Naive thymus-derived CD4-positive, alpha-beta T cell (primary cell): ENCODE results near the gene EPOP. TPM values are rescaled to one million over a fixed set of nuclear protein-coding genes. Genes with fewer than 3 reads are reported as not detected.

Source experiments
- ATAC-seq: fragments of 150-1000 bp; cut with Tn5 transposase; 2 replicates; pipeline ENCODE4 v1.10.0; 2021; ENCODE audit warnings: mild to moderate bottlenecking, moderate library complexity
- CTCF ChIA-PET: fragments of 350-600 bp; sonication (Branson Sonifier 250); formaldehyde crosslinking; loops from one replicate; lab custom pipeline; 2021; ENCODE audit warnings: antibody characterized with exemption; lab: Charles Lee
- POLR2A ChIA-PET: fragments of 350-600 bp; sonication (Branson Sonifier 250); formaldehyde crosslinking; loops from one replicate; lab custom pipeline; 2021; ENCODE audit warnings: antibody characterized with exemption, inconsistent platforms; lab: Charles Lee
- DNase-seq, 9 donors: peaks; one replicate each; pipeline versions ENCODE4 v3.0.0 to v3.0.0-alpha.2; 2020 to 2022; ENCODE audit warnings: mixed read lengths in 1 of 9
- H3K27ac ChIP-seq: one replicate; pipeline ENCODE4 v1.7.0; 2013; ENCODE audit warnings: mild to moderate bottlenecking, low read depth, low read length, moderate library complexity
- H3K27me3 ChIP-seq, 2 donors: one replicate each; pipeline ENCODE4 v1.7.0; 2013; ENCODE audit warnings: low read length in 2 of 2, mild to moderate bottlenecking in 2 of 2, moderate library complexity in 2 of 2; ENCODE audit not compliant: control insufficient read depth in 2 of 2, insufficient read depth in 2 of 2
- H3K36me3 ChIP-seq, 3 experiments: 1 replicate in 2 of 3; 2 replicates in 1 of 3; pipeline ENCODE4 v1.7.0; 2013; ENCODE audit warnings: low read length in 3 of 3, mild to moderate bottlenecking in 3 of 3, moderate library complexity in 1 of 3; ENCODE audit not compliant: insufficient read depth in 3 of 3, control insufficient read depth in 2 of 3
- H3K4me1 ChIP-seq, 2 donors: one replicate each; pipeline ENCODE4 v1.7.0; 2013; ENCODE audit warnings: low read length in 2 of 2, mild to moderate bottlenecking in 2 of 2, moderate library complexity in 1 of 2; ENCODE audit not compliant: control insufficient read depth in 2 of 2, insufficient read depth in 2 of 2
- H3K4me3 ChIP-seq: 2 replicates; pipeline ENCODE4 v1.7.0; 2013; ENCODE audit warnings: mild to moderate bottlenecking, low read length
- H3K9me3 ChIP-seq, 3 experiments: 1 replicate in 2 of 3; 2 replicates in 1 of 3; pipeline ENCODE4 v1.7.0; 2013; ENCODE audit warnings: low read length in 3 of 3; ENCODE audit not compliant: control insufficient read depth in 2 of 3
- H3K27ac Mint-ChIP-seq, 9 donors: one replicate each; pipeline ENCODE4 v1.8.0; 2020 to 2022; ENCODE audit warnings: mixed read lengths in 9 of 9, mild to moderate bottlenecking in 8 of 9, moderate library complexity in 5 of 9, inconsistent platforms in 2 of 9
- H3K27me3 Mint-ChIP-seq, 5 donors: one replicate each; pipeline ENCODE4 v1.8.0; 2021 to 2022; ENCODE audit warnings: mixed read lengths in 5 of 5, mild to moderate bottlenecking in 1 of 5
- H3K36me3 Mint-ChIP-seq, 5 donors: one replicate each; pipeline ENCODE4 v1.8.0; 2020 to 2022; ENCODE audit warnings: mixed read lengths in 5 of 5, mild to moderate bottlenecking in 3 of 5, inconsistent platforms in 1 of 5
- H3K4me1 Mint-ChIP-seq, 7 donors: one replicate each; pipeline ENCODE4 v1.8.0; 2020 to 2022; ENCODE audit warnings: mixed read lengths in 7 of 7, mild to moderate bottlenecking in 3 of 7, inconsistent platforms in 1 of 7
- H3K4me3 Mint-ChIP-seq, 10 donors: one replicate each; pipeline ENCODE4 v1.8.0; 2020 to 2022; ENCODE audit warnings: mild to moderate bottlenecking in 10 of 10, mixed read lengths in 10 of 10, moderate library complexity in 6 of 10, inconsistent platforms in 2 of 10
- H3K9me3 Mint-ChIP-seq, 11 donors: one replicate each; pipeline ENCODE4 v1.8.0; 2020 to 2022; ENCODE audit warnings: mixed read lengths in 11 of 11, mild to moderate bottlenecking in 4 of 11, inconsistent platforms in 1 of 11, moderate library complexity in 1 of 11
- intact Hi-C, 2 donors: fragments of 100-400 bp; cut with micrococcal nuclease; formaldehyde crosslinking; loops; one replicate each; pipeline ENCODE4 v1.15.1; 2023
- polyA plus RNA-seq, 2 donors: library from polyadenylated mRNA; unstranded; fragments of 300-500 nt; fragmentation: Illumina TruSeq; gene quantifications; one replicate each; pipeline ENCODE4 v1.2.3, GENCODE V29; 2021
- total RNA-seq, 6 experiments: library from RNA in 5 of 6; stranded (reverse) in 5 of 6; gene quantifications; 1 replicate in 5 of 6; 2 replicates in 1 of 6; pipeline ENCODE4 v1.2.3 and lab custom pipeline; 2021 to 2026

EPOP gene
- total and polyA plus RNA-seq, 7 experiments from 2014 or later, result 0.19 to 13.4 (median 0.34) TPM; not detected in 2

DNA sequence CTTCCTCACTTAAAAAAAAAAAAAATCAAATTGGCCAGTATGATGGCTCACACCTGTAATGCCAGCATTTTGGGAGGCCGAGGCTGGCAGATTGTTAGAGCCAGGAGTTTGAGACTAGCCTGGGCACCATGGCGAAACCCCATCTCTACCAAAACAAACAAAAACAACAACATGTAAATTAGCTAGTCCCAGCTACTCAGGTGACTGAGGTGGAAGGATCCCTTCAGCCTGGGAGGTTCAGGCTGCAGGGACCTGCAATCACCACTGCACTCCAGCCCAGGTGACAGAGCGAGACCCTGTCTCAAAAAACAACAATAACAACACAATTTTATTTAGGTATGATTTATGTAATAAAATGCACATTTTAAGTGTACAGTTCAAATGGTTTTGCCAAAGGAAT, 6.3 kb upstream of the EPOP start:
- H3K4me1 Mint-ChIP-seq, result peaks cover 5 to 9% (median 7%) of the 10 kb centered on the region in 7 donors
- Histone ChIP-seq H3K9me3 (no peaks in the 10 kb centered on the region), H3K27me3 (no peaks in the 10 kb centered on the region), H3K27ac (no peak overlapping the region), H3K4me1 (peaks cover 0 to 2% of the 10 kb centered on the region in 2 donors), H3K4me3 (no peak overlapping the region), H3K36me3 (no peaks in the 10 kb centered on the region)
- ATAC-seq (no peak), DNase-seq (no peak)
- peaks cover 0 to 11% (median 0%) of the 10 kb centered on the region in 5 donors for H3K27me3 Mint-ChIP-seq
- H3K9me3 Mint-ChIP-seq, result peaks cover 0 to 1% (median 0%) of the 10 kb centered on the region in 11 donors
- POLR2A ChIA-PET, result no interaction called here
- H3K36me3 Mint-ChIP-seq, result no peaks in the 10 kb centered on the region
- no peak overlapping the region for H3K27ac Mint-ChIP-seq
- intact Hi-C loops, result no loop called here
- CTCF ChIA-PET, result interaction anchor here (0.5 to 6.6 kb wide), 5 partner anchors 10 to 54 kb away, joined by 3 to 78 read pairs (median 4); no protein-coding TSS in a partner anchor
- no peak overlapping the region for H3K4me3 Mint-ChIP-seq

DNA sequence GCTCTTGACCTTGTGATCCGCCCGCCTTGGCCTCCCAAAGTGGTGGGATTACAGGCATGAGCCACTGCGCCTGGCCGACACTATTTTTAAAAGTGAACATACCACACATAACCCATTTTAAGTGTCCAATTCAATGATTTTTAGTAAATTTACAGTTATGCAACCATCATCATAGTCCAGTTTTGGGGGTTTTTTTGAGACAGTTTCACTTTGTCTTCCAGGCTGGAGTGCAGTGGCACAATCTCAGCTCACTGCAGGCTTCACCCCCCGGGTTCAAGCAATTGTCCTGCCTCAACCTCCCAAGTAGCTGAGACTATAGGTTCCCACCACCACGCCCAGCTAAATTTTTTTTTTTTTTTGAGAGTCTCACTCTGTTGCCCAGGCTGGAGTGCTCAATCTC, 3.1 kb upstream of the EPOP start:
- no peak for ATAC-seq
- H3K9me3 Mint-ChIP-seq, result peaks cover 0 to 1% (median 0%) of the 10 kb centered on the region in 11 donors
- peaks cover 0 to 13% (median 3%) of the 10 kb centered on the region in 5 donors for H3K27me3 Mint-ChIP-seq
- intact Hi-C loops, result loop anchor here (1.0 to 10.0 kb wide), 10 partner anchors 23 to 477 kb away; partner anchors contain the start of genes CISD3 (in 2 of the 2), PLXDC1 (in 2 of the 2), PSMB3 (in 2 of the 2) and MLLT6 (in 1 of the 2)
- H3K27ac Mint-ChIP-seq, result no peak overlapping the region
- no peak for DNase-seq
- ChIA-PET CTCF (interaction anchor here (0.7 to 6.6 kb wide), 12 partner anchors 9 to 120 kb away, joined by 3 to 78 read pairs (median 5); partner anchors contain the start of gene MLLT6), POLR2A (interaction anchor here (2.2 to 2.7 kb wide), 4 partner anchors 28 to 58 kb away, joined by 5 to 13 read pairs (median 10); partner anchors contain the start of gene MLLT6)
- H3K27me3 ChIP-seq, result no peaks in the 10 kb centered on the region
- H3K36me3 ChIP-seq, result no peaks in the 10 kb centered on the region
- no peak overlapping the region for H3K4me3 Mint-ChIP-seq
- peaks cover 5 to 7% of the 10 kb centered on the region in 2 donors for H3K4me1 ChIP-seq
- no peaks in the 10 kb centered on the region for H3K36me3 Mint-ChIP-seq
- H3K9me3 ChIP-seq, result no peaks in the 10 kb centered on the region
- H3K4me3 ChIP-seq, result no peak overlapping the region
- H3K27ac ChIP-seq, result no peak overlapping the region
- peaks cover 8 to 21% (median 18%) of the 10 kb centered on the region in 7 donors for H3K4me1 Mint-ChIP-seq

DNA sequence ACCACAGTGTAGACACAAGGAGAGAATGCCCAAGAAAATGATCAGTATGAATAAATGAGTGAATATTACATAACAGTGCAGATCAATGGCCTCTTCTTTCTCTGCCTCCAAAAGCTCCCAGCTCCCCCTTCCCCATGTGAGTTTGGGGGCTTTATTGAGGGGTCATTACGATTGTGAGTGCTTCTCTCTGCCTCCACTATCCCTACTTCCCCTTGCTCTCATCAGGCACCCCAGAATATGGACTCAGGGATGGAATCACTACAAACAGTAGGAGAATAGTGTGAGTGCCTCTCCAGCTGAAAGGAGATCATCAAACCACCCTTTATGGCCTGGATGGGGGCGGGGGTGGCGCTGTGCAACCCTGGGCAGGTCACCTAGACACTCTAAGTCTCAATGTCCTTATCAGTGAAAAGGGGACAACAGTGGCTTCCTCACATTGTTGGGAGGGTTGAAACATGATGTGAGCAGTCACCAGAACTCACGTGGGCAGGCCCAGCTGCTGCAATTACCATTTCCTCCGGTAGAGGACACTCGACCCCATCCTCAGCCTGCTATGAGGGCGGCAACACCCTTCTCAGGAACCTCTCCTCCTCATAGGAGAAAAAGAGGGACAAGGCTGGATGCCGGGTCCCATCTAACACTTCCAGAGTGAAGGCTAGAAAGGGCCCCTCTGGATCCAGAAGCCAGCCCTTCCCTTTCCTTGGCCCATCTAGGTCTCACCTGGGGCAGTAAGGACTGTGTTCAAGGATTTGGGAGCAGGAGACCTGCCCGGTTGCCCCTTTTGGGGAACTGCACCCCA, 2.1 kb upstream of the EPOP start:
- ChIA-PET CTCF (interaction anchor here (0.8 to 6.6 kb wide), 15 partner anchors 10 to 119 kb away, joined by 3 to 78 read pairs (median 5); partner anchors contain the start of gene MLLT6), POLR2A (interaction anchor here (1.0 to 2.7 kb wide), 7 partner anchors 24 to 170 kb away, joined by 3 to 13 read pairs (median 5); partner anchors contain the start of gene MLLT6)
- H3K27ac ChIP-seq, result no peak overlapping the region
- Mint-ChIP-seq H3K4me3 (peak overlapping the region in 1 of 10 donors; percentile 11), H3K27me3 (peaks cover 6 to 21% (median 10%) of the 10 kb centered on the region in 5 donors), H3K4me1 (peaks cover 8 to 25% (median 20%) of the 10 kb centered on the region in 7 donors), H3K27ac (peak overlapping the region in 3 of 9 donors; percentile 19 to 58 (median 56)), H3K9me3 (peaks cover 0 to 1% (median 0%) of the 10 kb centered on the region in 11 donors), H3K36me3 (peaks cover 0 to under 1% (median 0%) of the 10 kb centered on the region in 5 donors)
- intact Hi-C loops, result loop anchor here (1.0 to 10.0 kb wide), 10 partner anchors 24 to 478 kb away; partner anchors contain the start of genes CISD3 (in 2 of the 2), PLXDC1 (in 2 of the 2), PSMB3 (in 2 of the 2) and MLLT6 (in 1 of the 2)
- H3K9me3 ChIP-seq, result no peaks in the 10 kb centered on the region
- peak; percentile 60 to 83 (median 72) for DNase-seq
- H3K27me3 ChIP-seq, result peaks cover 0 to 9% of the 10 kb centered on the region in 2 donors
- peak; percentile 79 for ATAC-seq
- no peaks in the 10 kb centered on the region for H3K36me3 ChIP-seq
- no peak overlapping the region for H3K4me3 ChIP-seq
- peaks cover 5 to 7% of the 10 kb centered on the region in 2 donors for H3K4me1 ChIP-seq

DNA sequence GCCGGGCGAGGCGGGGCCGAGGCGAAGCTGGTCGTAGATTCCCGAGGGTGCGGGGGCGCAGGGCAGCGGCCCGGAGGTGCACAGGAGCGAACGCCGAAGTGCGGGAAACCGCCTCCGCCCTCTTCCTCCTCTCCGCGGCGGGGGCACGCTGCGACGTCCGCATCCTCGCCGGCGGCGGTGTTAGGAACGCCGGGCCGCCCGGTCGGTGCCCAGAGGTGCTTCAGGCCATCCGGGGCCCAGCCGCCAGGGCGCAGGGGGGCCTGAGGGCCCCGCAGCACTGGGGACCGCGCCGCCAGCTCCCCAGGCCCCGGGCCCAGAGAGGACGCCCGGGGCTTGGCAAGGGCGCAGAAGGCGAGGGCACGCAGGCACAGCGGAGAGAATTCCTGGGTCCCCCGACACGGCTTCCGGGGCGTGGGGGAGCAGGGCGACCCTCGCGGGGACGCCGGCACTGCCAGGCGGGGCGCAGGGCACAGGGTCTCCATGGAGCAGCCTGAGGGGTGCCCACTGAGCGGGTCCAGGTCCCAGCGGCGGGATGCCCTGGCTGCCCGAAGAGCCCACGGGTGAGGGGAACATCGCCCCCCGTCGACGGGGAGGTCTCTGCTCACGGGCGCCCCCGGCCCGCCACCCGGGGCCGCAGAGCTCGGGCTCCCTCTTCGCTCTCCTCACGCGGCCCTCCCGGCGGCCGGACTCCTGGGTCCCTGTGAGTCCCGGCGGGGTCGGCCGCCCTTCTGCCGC, 576 bp downstream of the EPOP start:
- ATAC-seq (peak; percentile 6), DNase-seq (peak in 8 of 9 donors; percentile 10 to 65 (median 30))
- Mint-ChIP-seq H3K4me1 (peaks cover 8 to 30% (median 23%) of the 10 kb centered on the region in 7 donors), H3K27ac (no peak overlapping the region), H3K4me3 (peak overlapping the region in 7 of 10 donors; percentile 13 to 80 (median 41)), H3K9me3 (peaks cover 0 to 1% (median 0%) of the 10 kb centered on the region in 11 donors), H3K27me3 (peaks cover 27 to 45% (median 31%) of the 10 kb centered on the region in 5 donors), H3K36me3 (peaks cover 0 to 5% (median 0%) of the 10 kb centered on the region in 5 donors)
- Histone ChIP-seq H3K4me1 (peaks cover 5 to 7% of the 10 kb centered on the region in 2 donors), H3K36me3 (no peaks in the 10 kb centered on the region), H3K9me3 (no peaks in the 10 kb centered on the region), H3K27ac (peak overlapping the region; percentile 54), H3K27me3 (peaks cover 0 to 12% of the 10 kb centered on the region in 2 donors), H3K4me3 (peak overlapping the region; percentile 43)
- intact Hi-C loops, result loop anchor here (2.0 to 10.0 kb wide), 2 partner anchors 115 to 481 kb away; partner anchors contain the start of gene PLXDC1 (in 1 of the 2)
- POLR2A ChIA-PET, result interaction anchor here (1.2 to 1.9 kb wide), 4 partner anchors 25 to 180 kb away, joined by 3 to 5 read pairs (median 4); partner anchors contain the start of gene RPL23
- CTCF ChIA-PET, result interaction anchor here (0.7 to 1.5 kb wide), 2 partner anchors 75 to 116 kb away, joined by 3 read pairs; no protein-coding TSS in a partner anchor

DNA sequence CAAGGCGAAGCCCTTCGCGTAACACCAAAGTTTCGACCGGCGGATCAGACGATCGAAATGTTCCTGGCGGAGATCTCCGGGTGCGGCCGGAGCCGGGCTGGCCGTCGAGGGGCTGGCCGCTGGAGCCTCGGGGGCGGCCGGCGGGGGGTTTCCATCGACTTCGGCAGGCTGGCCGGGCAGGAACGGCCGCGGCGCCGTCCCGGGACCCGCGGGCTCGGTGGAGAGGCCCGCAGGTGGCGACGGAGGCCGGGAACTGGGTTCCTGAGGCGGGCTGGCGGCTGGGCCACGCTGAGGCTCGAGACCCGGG, 1.1 kb downstream of the EPOP start:
- H3K9me3 ChIP-seq, result no peaks in the 10 kb centered on the region
- H3K36me3 Mint-ChIP-seq, result peaks cover 0 to 5% (median 0%) of the 10 kb centered on the region in 5 donors
- H3K27ac Mint-ChIP-seq, result no peak overlapping the region
- H3K36me3 ChIP-seq, result no peaks in the 10 kb centered on the region
- no peak overlapping the region for H3K27ac ChIP-seq
- peaks cover 0 to 12% of the 10 kb centered on the region in 2 donors for H3K27me3 ChIP-seq
- peak in 1 of 9 donors; percentile 19 for DNase-seq
- ATAC-seq, result no peak
- peaks cover 8 to 30% (median 23%) of the 10 kb centered on the region in 7 donors for H3K4me1 Mint-ChIP-seq
- peak overlapping the region in 4 of 10 donors; percentile 13 to 74 (median 32) for H3K4me3 Mint-ChIP-seq
- POLR2A ChIA-PET, result interaction anchor here (1.2 to 1.8 kb wide), 3 partner anchors 54 to 180 kb away, joined by 3 to 5 read pairs (median 4); partner anchors contain the start of gene RPL23
- H3K27me3 Mint-ChIP-seq, result peaks cover 33 to 51% (median 36%) of the 10 kb centered on the region in 5 donors
- peaks cover 5 to 7% of the 10 kb centered on the region in 2 donors for H3K4me1 ChIP-seq
- H3K9me3 Mint-ChIP-seq, result peaks cover 0 to 1% (median 0%) of the 10 kb centered on the region in 11 donors
- intact Hi-C loops, result loop anchor here (2.0 to 10.0 kb wide), 2 partner anchors 115 to 481 kb away; partner anchors contain the start of gene PLXDC1 (in 1 of the 2)
- peak overlapping the region; percentile 43 for H3K4me3 ChIP-seq
- CTCF ChIA-PET, result no interaction called here
